SK-N-SH (cell line): ENCODE results near the gene UGT1A10. TPM values are rescaled to one million over a fixed set of nuclear protein-coding genes. Genes with fewer than 3 reads are reported as not detected.

Source experiments
- CTCF ChIA-PET: fragments of 300-600, 350-600 bp; formaldehyde crosslinking; extraction: SDS; loops from one replicate; lab custom pipeline; 2021; lab: Yijun Ruan, JAX
- POLR2A ChIA-PET: fragments of 350-600 bp; sonication (Branson Sonifier 250); formaldehyde crosslinking; extraction: SDS; loops from one replicate; lab custom pipeline; 2020; ENCODE audit warnings: antibody characterized with exemption, inconsistent platforms; lab: Yijun Ruan, JAX
- DNase-seq: peaks from one replicate; pipeline ENCODE4 v3.0.0; 2012
- H2AFZ ChIP-seq: fragments of 200-600 bp; sonication (generic); 2 replicates; pipeline ENCODE4 v1.8.1; 2016; ENCODE audit warnings: antibody characterized with exemption, mild to moderate bottlenecking, low read depth
- H3F3A ChIP-seq: fragments of 200-600 bp; sonication (generic); replicated peaks from 2 replicates; pipeline ENCODE3; 2016; ENCODE audit warnings: antibody characterized with exemption, mild to moderate bottlenecking; ENCODE audit not compliant: insufficient read depth
- H3K27ac ChIP-seq, 2 experiments: fragments of 200-500 bp in 1 of 2; fragments of 200-600 bp in 1 of 2; sonication (Bioruptor generic) in 1 of 2; sonication (generic), shearing (Covaris generic) in 1 of 2; 2 replicates each; pipeline versions ENCODE4 v1.5.1 to v1.6.1; 2014 to 2016; ENCODE audit warnings: low read depth in 2 of 2, inconsistent platforms in 1 of 2, low read length in 1 of 2, mild to moderate bottlenecking in 1 of 2, mixed read lengths in 1 of 2
- H3K27me3 ChIP-seq: fragments of 200-600 bp; sonication (generic), shearing (Covaris generic); 2 replicates; pipeline ENCODE4 v1.6.1; 2016; ENCODE audit warnings: mixed run types; ENCODE audit not compliant: insufficient read depth
- H3K36me3 ChIP-seq, 2 experiments: fragments of 200-500 bp in 1 of 2; fragments of 200-600 bp in 1 of 2; sonication (Bioruptor generic) in 1 of 2; sonication (generic) in 1 of 2; replicated peaks in 1 of 2; 2 replicates each; pipeline versions ENCODE3 to v1.5.1; 2014 to 2016; ENCODE audit warnings: low read length in 1 of 2, mild to moderate bottlenecking in 1 of 2; ENCODE audit not compliant: insufficient read depth in 2 of 2, control insufficient read depth in 1 of 2
- H3K4me1 ChIP-seq, 2 experiments: fragments of 200-500 bp in 1 of 2; fragments of 200-600 bp in 1 of 2; sonication (Bioruptor generic) in 1 of 2; sonication (generic), shearing (Covaris generic) in 1 of 2; 2 replicates each; pipeline versions ENCODE4 v1.5.1 to v1.6.1; 2014 to 2016; ENCODE audit warnings: low read depth in 1 of 2, low read length in 1 of 2, mixed run types in 1 of 2; ENCODE audit not compliant: insufficient read depth in 2 of 2, control insufficient read depth in 1 of 2
- H3K4me2 ChIP-seq: fragments of 200-600 bp; sonication (generic), shearing (Covaris generic); 2 replicates; pipeline ENCODE4 v1.6.1; 2017; ENCODE audit warnings: mixed run types
- H3K4me3 ChIP-seq, 2 experiments: fragments of 200-500 bp in 1 of 2; fragments of 200-600 bp in 1 of 2; sonication (Bioruptor generic) in 1 of 2; sonication (generic), shearing (Covaris generic) in 1 of 2; 2 replicates each; pipeline versions ENCODE4 v1.5.1 to v1.8.1; 2014 to 2016; ENCODE audit warnings: low read depth in 2 of 2, inconsistent platforms in 1 of 2, low read length in 1 of 2, mild to moderate bottlenecking in 1 of 2, mixed read lengths in 1 of 2, moderate library complexity in 1 of 2
- H3K79me2 ChIP-seq: fragments of 200-600 bp; sonication (generic); 2 replicates; pipeline ENCODE4 v1.8.1; 2017; ENCODE audit warnings: mild to moderate bottlenecking; ENCODE audit not compliant: insufficient read depth
- H3K9ac ChIP-seq: fragments of 200-600 bp; sonication (generic); 2 replicates; pipeline ENCODE4 v1.6.1; 2017; ENCODE audit warnings: mixed run types
- H3K9me2 ChIP-seq: fragments of 200-600 bp; sonication (generic); 2 replicates; pipeline ENCODE4 v1.6.1; 2017; ENCODE audit warnings: mixed run types
- H3K9me3 ChIP-seq: fragments of 200-600 bp; sonication (generic); 2 replicates; pipeline ENCODE4 v1.6.1; 2017; ENCODE audit warnings: mixed run types, mild to moderate bottlenecking, moderate library complexity
- H4K20me1 ChIP-seq: fragments of 200-600 bp; sonication (generic); 2 replicates; pipeline ENCODE4 v1.6.1; 2017; ENCODE audit warnings: mild to moderate bottlenecking, mixed run types; ENCODE audit not compliant: insufficient read depth
- CHD2 ChIP-seq: fragments of 150-350 bp; IDR thresholded peaks from 2 replicates; pipeline ENCODE4 v1.6.1; 2018; ENCODE audit warnings: low read length; ENCODE audit not compliant: partially characterized antibody
- ELF1 ChIP-seq: IDR thresholded peaks from 2 replicates; pipeline ENCODE4 v1.4.0; 2012
- EP300 ChIP-seq, 2 experiments: IDR thresholded peaks; 2 replicates each; pipeline versions ENCODE4 v1.4.0 to v1.6.1; 2012; ENCODE audit warnings: borderline replicate concordance in 1 of 2, low read depth in 1 of 2, low read length in 1 of 2
- EZH2phosphoT487 ChIP-seq: fragments of 200-600 bp; sonication (generic); IDR thresholded peaks from 2 replicates; pipeline ENCODE4 v1.6.1; 2017; ENCODE audit warnings: low read depth, mixed run types, mild to moderate bottlenecking, antibody characterized with exemption, moderate library complexity, borderline replicate concordance
- FOXJ3 ChIP-seq: sonication (generic); formaldehyde crosslinking; IDR thresholded peaks from 2 replicates; pipeline ENCODE4 v1.5.1; 2020; ENCODE audit warnings: mild to moderate bottlenecking, missing genetic modification reagents
- MXI1 ChIP-seq: IDR thresholded peaks from 2 replicates; pipeline ENCODE4 v1.6.1; 2012; ENCODE audit warnings: mild to moderate bottlenecking, low read depth, low read length, improper control_type of control experiment
- NRF1 ChIP-seq: IDR thresholded peaks from 2 replicates; pipeline ENCODE4 v1.6.1; 2012; ENCODE audit warnings: low read depth, mild to moderate bottlenecking, low read length
- RAD21 ChIP-seq: IDR thresholded peaks from 2 replicates; pipeline ENCODE4 v1.6.1; 2012; ENCODE audit warnings: mild to moderate bottlenecking, low read length
- SIN3A ChIP-seq: IDR thresholded peaks from 2 replicates; pipeline ENCODE4 v1.6.1; 2012; ENCODE audit warnings: low read depth, mild to moderate bottlenecking, low read length, moderate library complexity, borderline replicate concordance
- TCF12 ChIP-seq: IDR thresholded peaks from 2 replicates; pipeline ENCODE4 v1.4.0; 2012
- TEAD4 ChIP-seq: IDR thresholded peaks from 2 replicates; pipeline ENCODE4 v1.4.0; 2012; ENCODE audit warnings: mild to moderate bottlenecking, borderline replicate concordance; ENCODE audit not compliant: insufficient read depth
- YY1 ChIP-seq: IDR thresholded peaks from 2 replicates; pipeline ENCODE4 v1.4.0; 2012; ENCODE audit warnings: low read depth, mild to moderate bottlenecking
- WGBS: methylation state at CpG from one replicate; pipeline ENCODE4 v1.1.6; 2017; ENCODE audit warnings: low lambda C conversion rate; 5-methylcytosine and 5-hydroxymethylcytosine counted together
- polyA plus RNA-seq, 3 experiments: library from polyadenylated mRNA; depleted of rRNA; stranded (reverse); fragments of >200 nt; gene quantifications; 2 replicates each; pipeline ENCODE4 v1.2.3, GENCODE V29; 2012
- TF ChIP-seq, protein P1 (sequence below): IDR thresholded peaks from 2 replicates; pipeline ENCODE4; 2012
- TF ChIP-seq, protein P2 (sequence below): fragments of 200-600 bp; sonication (generic); IDR thresholded peaks from 2 replicates; pipeline ENCODE4 v1.6.1; 2017; ENCODE audit warnings: antibody characterized with exemption, mild to moderate bottlenecking, moderate library complexity
- TF ChIP-seq, protein P3 (sequence below): IDR thresholded peaks from 2 replicates; pipeline ENCODE4 v1.4.0; 2012; ENCODE audit warnings: low read depth, borderline replicate concordance
- TF ChIP-seq, protein P4 (sequence below): fragments of 150-350 bp; IDR thresholded peaks from 2 replicates; pipeline ENCODE4 v1.6.1; 2017; ENCODE audit warnings: antibody characterized with exemption, low read length, low read depth, borderline replicate concordance
- TF ChIP-seq, protein P5 (sequence below): IDR thresholded peaks from 2 replicates; pipeline ENCODE4 v1.4.0; 2012; ENCODE audit warnings: low read depth
- TF ChIP-seq, protein P6 (sequence below): fragments of 150-350 bp; IDR thresholded peaks from 2 replicates; pipeline ENCODE4 v1.6.1; 2016; ENCODE audit warnings: mild to moderate bottlenecking, low read depth, low read length
- TF ChIP-seq, protein P7 (sequence below): IDR thresholded peaks from 2 replicates; pipeline ENCODE4 v1.4.0; 2012; ENCODE audit warnings: low read depth, borderline replicate concordance

Gene UGT1A10
- polyA plus RNA-seq, 1 of the 3 experiments (the other 2 are of a cell fraction), result not detected

DNA sequence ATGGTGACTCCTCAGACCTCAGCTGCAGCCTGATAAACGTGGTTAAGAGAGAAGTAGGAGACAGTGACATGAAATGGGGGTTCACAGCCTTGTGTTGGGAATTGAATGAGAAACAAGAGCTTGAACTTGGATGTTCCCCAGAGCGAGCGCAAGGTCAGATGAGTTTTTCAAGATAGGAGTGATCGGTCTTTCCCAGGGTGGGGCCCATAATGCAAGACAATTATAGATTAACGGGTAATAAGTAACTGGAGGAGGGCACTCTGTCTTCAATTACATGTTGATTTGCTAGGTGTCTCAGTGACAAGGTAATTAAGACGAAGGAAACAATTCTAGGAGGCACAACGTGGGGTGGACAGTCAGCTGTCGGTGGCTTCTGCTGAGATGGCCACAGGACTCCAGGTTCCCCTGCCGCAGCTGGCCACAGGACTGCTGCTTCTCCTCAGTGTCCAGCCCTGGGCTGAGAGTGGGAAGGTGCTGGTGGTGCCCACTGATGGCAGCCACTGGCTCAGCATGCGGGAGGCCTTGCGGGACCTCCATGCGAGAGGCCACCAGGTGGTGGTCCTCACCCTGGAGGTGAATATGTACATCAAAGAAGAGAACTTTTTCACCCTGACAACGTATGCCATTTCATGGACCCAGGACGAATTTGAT is 76.5 kb downstream of the UGT1A10 start, which contains the start of gene UGT1A5:
TSS of gene UGT1A5 (plus strand) at position 297 of the 651 bp plus-strand sequence. CDS start at position 382, 85 bp downstream.
- POLR2A ChIA-PET, result no interaction called here
- Histone ChIP-seq H4K20me1 (no peaks in the 10 kb centered on the region), H3K79me2 (no peaks in the 10 kb centered on the region), H2AFZ (no peak within 1 kb of the TSS), H3K36me3 (no peaks in the 10 kb centered on the region), H3K4me2 (no peak within 1 kb of the TSS), H3K9ac (no peak within 1 kb of the TSS), H3K9me2 (no peaks in the 10 kb centered on the region), H3K27me3 (no peaks in the 10 kb centered on the region; the same call in 1 of the 2 replicates), H3K4me1 (peaks cover 0 to 3% of the 10 kb centered on the region in 2 experiments; a peak in 2 of 4 replicates), H3K27ac (no peak within 1 kb of the TSS), H3K4me3 (no peak within 1 kb of the TSS), H3F3A (peaks cover 2% of the 10 kb centered on the region), H3K9me3 (no peaks in the 10 kb centered on the region)
- no peak for DNase-seq
- CTCF ChIA-PET, result interaction anchor here (0.9 to 2.4 kb wide), 5 partner anchors 15 to 268 kb away, joined by 3 to 12 read pairs (median 4); partner anchors contain the start of gene USP40
- 59% methylated on average over 9 of the region's 14 CpGs for WGBS
- TF ChIP-seq, protein P1, sequence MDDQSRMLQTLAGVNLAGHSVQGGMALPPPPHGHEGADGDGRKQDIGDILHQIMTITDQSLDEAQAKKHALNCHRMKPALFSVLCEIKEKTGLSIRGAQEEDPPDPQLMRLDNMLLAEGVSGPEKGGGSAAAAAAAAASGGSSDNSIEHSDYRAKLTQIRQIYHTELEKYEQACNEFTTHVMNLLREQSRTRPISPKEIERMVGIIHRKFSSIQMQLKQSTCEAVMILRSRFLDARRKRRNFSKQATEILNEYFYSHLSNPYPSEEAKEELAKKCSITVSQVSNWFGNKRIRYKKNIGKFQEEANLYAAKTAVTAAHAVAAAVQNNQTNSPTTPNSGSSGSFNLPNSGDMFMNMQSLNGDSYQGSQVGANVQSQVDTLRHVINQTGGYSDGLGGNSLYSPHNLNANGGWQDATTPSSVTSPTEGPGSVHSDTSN, result no peak
- TF ChIP-seq, protein P2, sequence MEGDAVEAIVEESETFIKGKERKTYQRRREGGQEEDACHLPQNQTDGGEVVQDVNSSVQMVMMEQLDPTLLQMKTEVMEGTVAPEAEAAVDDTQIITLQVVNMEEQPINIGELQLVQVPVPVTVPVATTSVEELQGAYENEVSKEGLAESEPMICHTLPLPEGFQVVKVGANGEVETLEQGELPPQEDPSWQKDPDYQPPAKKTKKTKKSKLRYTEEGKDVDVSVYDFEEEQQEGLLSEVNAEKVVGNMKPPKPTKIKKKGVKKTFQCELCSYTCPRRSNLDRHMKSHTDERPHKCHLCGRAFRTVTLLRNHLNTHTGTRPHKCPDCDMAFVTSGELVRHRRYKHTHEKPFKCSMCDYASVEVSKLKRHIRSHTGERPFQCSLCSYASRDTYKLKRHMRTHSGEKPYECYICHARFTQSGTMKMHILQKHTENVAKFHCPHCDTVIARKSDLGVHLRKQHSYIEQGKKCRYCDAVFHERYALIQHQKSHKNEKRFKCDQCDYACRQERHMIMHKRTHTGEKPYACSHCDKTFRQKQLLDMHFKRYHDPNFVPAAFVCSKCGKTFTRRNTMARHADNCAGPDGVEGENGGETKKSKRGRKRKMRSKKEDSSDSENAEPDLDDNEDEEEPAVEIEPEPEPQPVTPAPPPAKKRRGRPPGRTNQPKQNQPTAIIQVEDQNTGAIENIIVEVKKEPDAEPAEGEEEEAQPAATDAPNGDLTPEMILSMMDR, result no peak
- no peak for TF ChIP-seq TEAD4
- TF ChIP-seq RAD21, result no peak
- TF ChIP-seq CHD2, result no peak
- no peak for TF ChIP-seq MXI1
- TF ChIP-seq EP300 (IDR thresholded peaks at IDR 0.05; ENCODE audit: borderline replicate concordance in 1 of 2, low read depth in 1 of 2, low read length in 1 of 2), result no peak
- TF ChIP-seq, protein P3, sequence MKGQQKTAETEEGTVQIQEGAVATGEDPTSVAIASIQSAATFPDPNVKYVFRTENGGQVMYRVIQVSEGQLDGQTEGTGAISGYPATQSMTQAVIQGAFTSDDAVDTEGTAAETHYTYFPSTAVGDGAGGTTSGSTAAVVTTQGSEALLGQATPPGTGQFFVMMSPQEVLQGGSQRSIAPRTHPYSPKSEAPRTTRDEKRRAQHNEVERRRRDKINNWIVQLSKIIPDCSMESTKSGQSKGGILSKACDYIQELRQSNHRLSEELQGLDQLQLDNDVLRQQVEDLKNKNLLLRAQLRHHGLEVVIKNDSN, result no peak
- TF ChIP-seq, protein P4, sequence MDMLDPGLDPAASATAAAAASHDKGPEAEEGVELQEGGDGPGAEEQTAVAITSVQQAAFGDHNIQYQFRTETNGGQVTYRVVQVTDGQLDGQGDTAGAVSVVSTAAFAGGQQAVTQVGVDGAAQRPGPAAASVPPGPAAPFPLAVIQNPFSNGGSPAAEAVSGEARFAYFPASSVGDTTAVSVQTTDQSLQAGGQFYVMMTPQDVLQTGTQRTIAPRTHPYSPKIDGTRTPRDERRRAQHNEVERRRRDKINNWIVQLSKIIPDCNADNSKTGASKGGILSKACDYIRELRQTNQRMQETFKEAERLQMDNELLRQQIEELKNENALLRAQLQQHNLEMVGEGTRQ, result no peak
- TF ChIP-seq, protein P5, sequence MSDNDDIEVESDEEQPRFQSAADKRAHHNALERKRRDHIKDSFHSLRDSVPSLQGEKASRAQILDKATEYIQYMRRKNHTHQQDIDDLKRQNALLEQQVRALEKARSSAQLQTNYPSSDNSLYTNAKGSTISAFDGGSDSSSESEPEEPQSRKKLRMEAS, result no peak
- TF ChIP-seq ELF1, result no peak
- no peak for TF ChIP-seq NRF1
- no peak for TF ChIP-seq EZH2phosphoT487
- TF ChIP-seq, protein P6, sequence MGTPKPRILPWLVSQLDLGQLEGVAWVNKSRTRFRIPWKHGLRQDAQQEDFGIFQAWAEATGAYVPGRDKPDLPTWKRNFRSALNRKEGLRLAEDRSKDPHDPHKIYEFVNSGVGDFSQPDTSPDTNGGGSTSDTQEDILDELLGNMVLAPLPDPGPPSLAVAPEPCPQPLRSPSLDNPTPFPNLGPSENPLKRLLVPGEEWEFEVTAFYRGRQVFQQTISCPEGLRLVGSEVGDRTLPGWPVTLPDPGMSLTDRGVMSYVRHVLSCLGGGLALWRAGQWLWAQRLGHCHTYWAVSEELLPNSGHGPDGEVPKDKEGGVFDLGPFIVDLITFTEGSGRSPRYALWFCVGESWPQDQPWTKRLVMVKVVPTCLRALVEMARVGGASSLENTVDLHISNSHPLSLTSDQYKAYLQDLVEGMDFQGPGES, result no peak
- no peak for TF ChIP-seq SIN3A
- TF ChIP-seq, protein P7, sequence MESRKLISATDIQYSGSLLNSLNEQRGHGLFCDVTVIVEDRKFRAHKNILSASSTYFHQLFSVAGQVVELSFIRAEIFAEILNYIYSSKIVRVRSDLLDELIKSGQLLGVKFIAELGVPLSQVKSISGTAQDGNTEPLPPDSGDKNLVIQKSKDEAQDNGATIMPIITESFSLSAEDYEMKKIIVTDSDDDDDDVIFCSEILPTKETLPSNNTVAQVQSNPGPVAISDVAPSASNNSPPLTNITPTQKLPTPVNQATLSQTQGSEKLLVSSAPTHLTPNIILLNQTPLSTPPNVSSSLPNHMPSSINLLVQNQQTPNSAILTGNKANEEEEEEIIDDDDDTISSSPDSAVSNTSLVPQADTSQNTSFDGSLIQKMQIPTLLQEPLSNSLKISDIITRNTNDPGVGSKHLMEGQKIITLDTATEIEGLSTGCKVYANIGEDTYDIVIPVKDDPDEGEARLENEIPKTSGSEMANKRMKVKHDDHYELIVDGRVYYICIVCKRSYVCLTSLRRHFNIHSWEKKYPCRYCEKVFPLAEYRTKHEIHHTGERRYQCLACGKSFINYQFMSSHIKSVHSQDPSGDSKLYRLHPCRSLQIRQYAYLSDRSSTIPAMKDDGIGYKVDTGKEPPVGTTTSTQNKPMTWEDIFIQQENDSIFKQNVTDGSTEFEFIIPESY, result no peak
- no peak for TF ChIP-seq FOXJ3 (CRISPR knock-in tag)
- no peak for TF ChIP-seq YY1
- no peak for TF ChIP-seq TCF12
